OCI-LY7 (cell line): ENCODE measurements around the gene PDZRN3. TPM values are rescaled to one million over a fixed set of nuclear protein-coding genes. Genes with fewer than 3 reads are reported as not detected.

Source experiments
- BruUV-seq: library from RNA; stranded (reverse); fragments of 400-500 nt; replicated peaks from 2 replicates; lab custom pipeline; 2021; lab: Mats Ljungman, UMichigan
- CTCF ChIA-PET: fragments of 300-600 bp; sonication (Branson Sonifier 250); formaldehyde crosslinking; loops from one replicate; lab custom pipeline; 2022; ENCODE audit warnings: antibody characterized with exemption; ENCODE audit not compliant: unreplicated experiment; lab: Charles Lee
- POLR2A ChIA-PET: fragments of 300-600 bp; sonication (Branson Sonifier 250); formaldehyde crosslinking; loops from one replicate; lab custom pipeline; 2022; ENCODE audit warnings: antibody characterized with exemption; lab: Charles Lee
- DNase-seq: peaks from one replicate; pipeline ENCODE4 v3.0.0-alpha.2; 2015; ENCODE audit warnings: low spot score
- H2AFZ ChIP-seq: fragments of 200-600 bp; sonication (generic), shearing (Covaris generic); 2 replicates; pipeline ENCODE4 v1.6.1; 2014; ENCODE audit warnings: mild to moderate bottlenecking, antibody characterized with exemption, low read length, moderate library complexity
- H3K27ac ChIP-seq: fragments of 200-600 bp; sonication (generic); 2 replicates; pipeline ENCODE4 v1.5.1; 2014; ENCODE audit warnings: mixed run types, low read depth, mild to moderate bottlenecking, moderate library complexity, low read length, inconsistent platforms; ENCODE audit not compliant: poor library complexity, severe bottlenecking
- H3K36me3 ChIP-seq: fragments of 200-600 bp; sonication (generic); 2 replicates; pipeline ENCODE4 v1.6.1; 2014; ENCODE audit warnings: mild to moderate bottlenecking, antibody characterized with exemption, low read length, moderate library complexity, mixed read lengths; ENCODE audit not compliant: insufficient read depth
- H3K4me1 ChIP-seq: fragments of 200-600 bp; sonication (generic); 2 replicates; pipeline ENCODE4 v1.5.1; 2014; ENCODE audit warnings: mild to moderate bottlenecking, low read length; ENCODE audit not compliant: insufficient read depth, poor library complexity, severe bottlenecking
- H3K4me2 ChIP-seq: fragments of 200-600 bp; sonication (generic); 2 replicates; pipeline ENCODE4 v1.6.1; 2014; ENCODE audit warnings: mild to moderate bottlenecking, low read length
- H3K4me3 ChIP-seq: fragments of 200-600 bp; sonication (generic); 2 replicates; pipeline ENCODE4 v1.5.1; 2014; ENCODE audit warnings: mild to moderate bottlenecking, low read depth, low read length; ENCODE audit not compliant: poor library complexity, severe bottlenecking
- H3K79me2 ChIP-seq: fragments of 200-600 bp; sonication (generic); 2 replicates; pipeline ENCODE4 v1.6.1; 2016; ENCODE audit warnings: low read depth, mild to moderate bottlenecking, low read length, moderate library complexity, mixed read lengths; ENCODE audit not compliant: insufficient read depth
- H3K9me2 ChIP-seq: fragments of 200-600 bp; sonication (generic); 2 replicates; pipeline ENCODE4 v1.6.1; 2016; ENCODE audit warnings: mild to moderate bottlenecking, low read length, mixed read lengths; ENCODE audit not compliant: insufficient read depth
- H3K9me3 ChIP-seq: fragments of 200-600 bp; sonication (generic); 2 replicates; pipeline ENCODE4 v1.6.1; 2014; ENCODE audit warnings: mild to moderate bottlenecking, mixed run types, low read length, mixed read lengths
- H4K20me1 ChIP-seq: fragments of 200-600 bp; sonication (generic); 2 replicates; pipeline ENCODE4 v1.6.1; 2014; ENCODE audit warnings: mild to moderate bottlenecking, antibody characterized with exemption, low read length, moderate library complexity, mixed read lengths; ENCODE audit not compliant: insufficient read depth
- CTCF ChIP-seq: fragments of 200-600 bp; sonication (generic); conservative IDR thresholded peaks from 2 replicates; pipeline ENCODE4 v1.5.1; 2014; ENCODE audit warnings: mild to moderate bottlenecking, antibody characterized with exemption, low read length, moderate library complexity, mixed read lengths
- EZH2phosphoT487 ChIP-seq: fragments of 200-600 bp; sonication (generic); IDR thresholded peaks from 2 replicates; pipeline ENCODE4 v1.6.1; 2018; ENCODE audit warnings: low read depth, borderline replicate concordance, mild to moderate bottlenecking, mixed run types, antibody characterized with exemption, low read length, moderate library complexity, mixed read lengths
- intact Hi-C: fragments of 100-400 bp; cut with micrococcal nuclease; formaldehyde crosslinking; loops from one replicate; pipeline ENCODE4 v1.10.0; 2022; ENCODE audit not compliant: unreplicated experiment
- total RNA-seq, 2 experiments: library from RNA; depleted of rRNA in 1 of 2; stranded (reverse); fragments of >200 nt in 1 of 2; shearing (Covaris generic) in 1 of 2; gene quantifications; 2 replicates each; pipeline ENCODE4 v1.2.3, GENCODE V29; 2014 to 2022

The PDZRN3 gene
- total RNA-seq, 2 experiments from 2014 or later: 0.95 TPM; not detected in 1

GRCh38 chr3:73511571-73512525 lies 112.9 kb downstream of the PDZRN3 start:
- no TSS peak for BruUV-seq
- Histone ChIP-seq H3K9me2 (no peaks in the 10 kb centered on the region), H3K9me3 (no peaks in the 10 kb centered on the region), H3K27ac (no peak overlapping the region), H4K20me1 (no peaks in the 10 kb centered on the region), H3K4me3 (no peak overlapping the region), H2AFZ (no peak overlapping the region), H3K36me3 (no peaks in the 10 kb centered on the region), H3K4me2 (no peak overlapping the region), H3K79me2 (no peaks in the 10 kb centered on the region), H3K4me1 (no peaks in the 10 kb centered on the region)
- ChIA-PET POLR2A (interaction anchor here (1.2 kb wide), 1 partner anchor 27 kb away, joined by 3 read pairs; no protein-coding TSS in a partner anchor), CTCF (no interaction called here)
- TF ChIP-seq CTCF: no peak
- TF ChIP-seq EZH2phosphoT487: no peak
- intact Hi-C loops: no loop called here
- DNase-seq: no peak

- H3K9me2 ChIP-seq: no peaks in the 10 kb centered on the region
- DNase-seq: no peak
- ChIA-PET CTCF (no interaction called here), POLR2A (interaction anchor here (1.3 kb wide), 1 partner anchor 11 kb away, joined by 5 read pairs; no protein-coding TSS in a partner anchor)
- H2AFZ ChIP-seq: no peak overlapping the region
- BruUV-seq: no TSS peak
- no peaks in the 10 kb centered on the region for H3K36me3 ChIP-seq
- no peak for TF ChIP-seq EZH2phosphoT487
- TF ChIP-seq CTCF: no peak
- H4K20me1 ChIP-seq: no peaks in the 10 kb centered on the region
- H3K9me3 ChIP-seq: no peaks in the 10 kb centered on the region
- H3K4me3 ChIP-seq: no peak overlapping the region
- H3K79me2 ChIP-seq: no peaks in the 10 kb centered on the region
- H3K27ac ChIP-seq: no peak overlapping the region
- H3K4me1 ChIP-seq: no peaks in the 10 kb centered on the region
- no peak overlapping the region for H3K4me2 ChIP-seq
- intact Hi-C loops: no loop called here
Measured at GRCh38 chr3:73510784-73511183, 114.0 kb downstream of the PDZRN3 start.

GRCh38 chr3:73510334-73510733 lies 114.4 kb downstream of the PDZRN3 start:
- Histone ChIP-seq H4K20me1 (no peaks in the 10 kb centered on the region), H3K9me3 (no peaks in the 10 kb centered on the region), H3K4me1 (no peaks in the 10 kb centered on the region), H3K9me2 (no peaks in the 10 kb centered on the region), H2AFZ (no peak overlapping the region), H3K4me2 (no peak overlapping the region), H3K36me3 (no peaks in the 10 kb centered on the region), H3K27ac (no peak overlapping the region), H3K79me2 (no peaks in the 10 kb centered on the region), H3K4me3 (no peak overlapping the region)
- no peak for TF ChIP-seq CTCF
- TF ChIP-seq EZH2phosphoT487: no peak
- CTCF ChIA-PET: no interaction called here
- no TSS peak for BruUV-seq
- no peak for DNase-seq
- intact Hi-C loops: no loop called here
- POLR2A ChIA-PET: interaction anchor here (1.3 kb wide), 1 partner anchor 10 kb away, joined by 5 read pairs; no protein-coding TSS in a partner anchor
